ENCODE measurements around the gene CDRT4. TPM values are rescaled to one million over a fixed set of nuclear protein-coding genes. Genes with fewer than 3 reads are reported as not detected.

The CDRT4 gene
- total RNA-seq, 1 experiment from 2014 or later, result 6.2 TPM

- BruUV-seq (replicated peaks), result no TSS peak
- RAD21 ChIA-PET (ENCODE audit: low non-redundant PET in 1 of 2, low total read pairs in 2 of 2, uncharacterized antibody in 2 of 2, unreplicated experiment in 2 of 2), result no interaction called here
These were observed 54.8 kb downstream of the CDRT4 start for GRCh38 chr17:15412606-15413005.

More at GRCh38 chr17:15412606-15413005, 54.8 kb downstream of the CDRT4 start:
- Histone ChIP-seq H3K9me2 (ENCODE audit: insufficient read depth) (no peaks in the 10 kb centered on the region), H3K4me2 (ENCODE audit: low read length) (no peak overlapping the region), H4K20me1 (ENCODE audit: insufficient read depth) (no peaks in the 10 kb centered on the region), H3K36me3 (ENCODE audit: control insufficient read depth in 1 of 2, insufficient read depth in 2 of 2, low read length in 2 of 2) (no peaks in the 10 kb centered on the region), H2AFZ (ENCODE audit: low read depth, low read length, poor library complexity, severe bottlenecking) (no peak overlapping the region), H3K9ac (ENCODE audit: low read length) (no peak overlapping the region), H3K9me3 (ENCODE audit: control insufficient read depth in 1 of 2, insufficient read depth in 1 of 2, low read depth in 1 of 2, low read length in 2 of 2) (no peaks in the 10 kb centered on the region), H3K27me3 (ENCODE audit: insufficient read depth, low read length) (no peaks in the 10 kb centered on the region), H3K79me2 (ENCODE audit: insufficient read depth, low read length) (no peaks in the 10 kb centered on the region), H3K27ac (ENCODE audit: low read depth, low read length) (no peak overlapping the region), H3K4me3 (replicated peaks in 1 of 2; ENCODE audit: low read depth in 1 of 2, low read length in 2 of 2) (no peak overlapping the region), H3K4me1 (ENCODE audit: control insufficient read depth in 1 of 2, insufficient read depth in 2 of 2, low read length in 2 of 2) (no peaks in the 10 kb centered on the region)
- POLR2A ChIA-PET, result no interaction called here
- intact Hi-C loops (cut with micrococcal nuclease), result no loop called here
- CTCF ChIA-PET, result no interaction called here
- ATAC-seq (no peak), DNase-seq (ENCODE audit: low read depth, low spot score) (no peak)
- no peak for TF ChIP-seq SRF (IDR thresholded peaks at IDR 0.05; ENCODE audit: low read depth)
- no peak for TF ChIP-seq SIN3A (IDR thresholded peaks at IDR 0.05; ENCODE audit: low read depth)
- no peak for TF ChIP-seq EZH2phosphoT487 (IDR thresholded peaks at IDR 0.05; ENCODE audit: borderline replicate concordance)
- no peak for TF ChIP-seq CEBPB (IDR thresholded peaks at IDR 0.05; ENCODE audit: low read depth)
- TF ChIP-seq ZBTB33 (IDR thresholded peaks at IDR 0.05; ENCODE audit: extremely low read depth, insufficient replicate concordance, low read length), result no peak
- TF ChIP-seq REST (IDR thresholded peaks at IDR 0.05; ENCODE audit: low read depth), result no peak
- no peak for TF ChIP-seq YY1 (IDR thresholded peaks at IDR 0.05; ENCODE audit: extremely low read depth, insufficient replicate concordance, low read depth, low read length)
- no peak for TF ChIP-seq MAX (IDR thresholded peaks at IDR 0.05)
- no peak for TF ChIP-seq CBX3 (IDR thresholded peaks at IDR 0.05; ENCODE audit: low read depth)
- no peak for TF ChIP-seq JUND (IDR thresholded peaks at IDR 0.05)
- TF ChIP-seq ELF1 (IDR thresholded peaks at IDR 0.05; ENCODE audit: borderline replicate concordance, low read depth), result no peak
- TF ChIP-seq EZH2 (IDR thresholded peaks at IDR 0.05), result no peak
- no peak for TF ChIP-seq ATF3 (IDR thresholded peaks at IDR 0.05)
- no peak for TF ChIP-seq SP1 (IDR thresholded peaks at IDR 0.05; ENCODE audit: low read depth)
- TF ChIP-seq POLR2AphosphoS5 (IDR thresholded peaks at IDR 0.05; ENCODE audit: low read depth, low read length), result no peak
- no peak for TF ChIP-seq ZFX (IDR thresholded peaks at IDR 0.05)
- no peak for TF ChIP-seq RAD21 (IDR thresholded peaks at IDR 0.05; ENCODE audit: low read depth)

All from HCT116 (cell line).